ENCODE data around the gene KANSL2.

GRCh38 chr12:48627556-48627955, 54.5 kb downstream of the KANSL2 start:
- TF ChIP-seq CTCF (IDR thresholded peaks at IDR 0.05; ENCODE audit: low read depth, low read length, poor library complexity, severe bottlenecking): no peak
- no peak for TF ChIP-seq EZH2phosphoT487 (IDR thresholded peaks at IDR 0.05; ENCODE audit: borderline replicate concordance, low read length)
